Caco-2 (cell line): Measurements from ENCODE around the gene NBEAL2. TPM values are rescaled to one million over a fixed set of nuclear protein-coding genes. Genes with fewer than 3 reads are reported as not detected.

Experiments used
- BruUV-seq: library from RNA; stranded (reverse); fragments of 400-500 nt; replicated peaks from 2 replicates; lab custom pipeline; 2021; lab: Mats Ljungman, UMichigan
- CTCF ChIA-PET: fragments of 300-600 bp; sonication (Branson Sonifier 250); formaldehyde crosslinking; loops from one replicate; lab custom pipeline; 2022; ENCODE audit warnings: antibody characterized with exemption; lab: Charles Lee
- POLR2A ChIA-PET: fragments of 300-600 bp; sonication (Branson Sonifier 250); formaldehyde crosslinking; loops from one replicate; lab custom pipeline; 2022; ENCODE audit warnings: antibody characterized with exemption; lab: Charles Lee
- DNase-seq, 2 experiments: peaks; one replicate each; pipeline versions ENCODE4 v3.0.0 to v3.0.0-alpha.2; 2020 to 2022
- H3K27me3 ChIP-seq: replicated peaks from 2 replicates; pipeline ENCODE4 v1.6.0; 2011; ENCODE audit warnings: low read length; ENCODE audit not compliant: control insufficient read depth, insufficient read depth
- H3K36me3 ChIP-seq: 2 replicates; pipeline ENCODE4 v1.5.1; 2011; ENCODE audit warnings: low read length; ENCODE audit not compliant: control insufficient read depth, insufficient read depth
- H3K4me1 ChIP-seq: fragments of 250-450 bp; sonication (Bioruptor Pico); 2 replicates; pipeline ENCODE4 v1.5.1; 2020; ENCODE audit warnings: mild to moderate bottlenecking
- H3K4me3 ChIP-seq: 2 replicates; pipeline ENCODE4 v1.5.1; 2011; ENCODE audit warnings: low read depth, mild to moderate bottlenecking, control low read depth, low read length
- H3K9me3 ChIP-seq: fragments of 250-450 bp; sonication (Bioruptor Pico); 2 replicates; pipeline ENCODE4 v1.5.1; 2020; ENCODE audit warnings: mild to moderate bottlenecking, moderate library complexity
- H3K27ac Mint-ChIP-seq: one replicate; pipeline ENCODE4 v1.8.0; 2022; ENCODE audit warnings: mixed read lengths; ENCODE audit not compliant: unreplicated experiment
- H3K27me3 Mint-ChIP-seq: one replicate; pipeline ENCODE4 v1.8.0; 2022; ENCODE audit warnings: mixed read lengths; ENCODE audit not compliant: insufficient read depth, unreplicated experiment
- H3K36me3 Mint-ChIP-seq: one replicate; pipeline ENCODE4 v1.8.0; 2022; ENCODE audit warnings: mild to moderate bottlenecking, mixed read lengths; ENCODE audit not compliant: insufficient read depth, unreplicated experiment
- H3K4me1 Mint-ChIP-seq: one replicate; pipeline ENCODE4 v1.8.0; 2022; ENCODE audit warnings: low read depth, mixed read lengths; ENCODE audit not compliant: unreplicated experiment
- H3K4me3 Mint-ChIP-seq: one replicate; pipeline ENCODE4 v1.8.0; 2022; ENCODE audit warnings: mild to moderate bottlenecking, moderate library complexity, mixed read lengths; ENCODE audit not compliant: unreplicated experiment
- H3K9me3 Mint-ChIP-seq: one replicate; pipeline ENCODE4 v1.8.0; 2022; ENCODE audit warnings: mixed read lengths; ENCODE audit not compliant: unreplicated experiment
- CTCF ChIP-seq, 2 experiments: fragments of 200-600 bp in 1 of 2; IDR thresholded peaks; 1 replicate in 1 of 2; 2 replicates in 1 of 2; pipeline versions ENCODE4 v1.5.1 to v1.8.0; 2011 to 2022; ENCODE audit warnings: antibody characterized with exemption in 1 of 2, control low read depth in 1 of 2, inconsistent platforms in 1 of 2, low read depth in 1 of 2, low read length in 1 of 2, mild to moderate bottlenecking in 1 of 2, moderate library complexity in 1 of 2; ENCODE audit not compliant: insufficient read depth in 1 of 2, severe bottlenecking in 1 of 2, unreplicated experiment in 1 of 2
- intact Hi-C: fragments of 100-400 bp; cut with micrococcal nuclease; formaldehyde crosslinking; loops from one replicate; pipeline ENCODE4 v1.10.0; 2022; ENCODE audit not compliant: unreplicated experiment
- total RNA-seq: library from RNA; stranded (reverse); gene quantifications from 2 replicates; pipeline ENCODE4 v1.2.3, GENCODE V29; 2022

NBEAL2 gene
- total RNA-seq, 1 experiment from 2014 or later = 62.4 TPM

- H3K9me3 ChIP-seq = no peaks in the 10 kb centered on the region
- ChIA-PET CTCF (interaction anchor here (0.7 kb wide), 1 partner anchor 49 kb away, joined by 3 read pairs; no protein-coding TSS in a partner anchor), POLR2A (no interaction called here)
- Mint-ChIP-seq H3K9me3 (no peaks in the 10 kb centered on the region), H3K4me1 (peaks cover 28% of the 10 kb centered on the region), H3K36me3 (peaks cover 63% of the 10 kb centered on the region), H3K27ac (no peak overlapping the region), H3K4me3 (no peak overlapping the region), H3K27me3 (no peaks in the 10 kb centered on the region)
- no peak for TF ChIP-seq CTCF (IDR thresholded peaks at IDR 0.05; ENCODE audit: insufficient read depth in 1 of 2, low read depth in 1 of 2, low read length in 1 of 2, severe bottlenecking in 1 of 2, unreplicated experiment in 1 of 2)
- H3K4me3 ChIP-seq = no peak overlapping the region
- no peak for DNase-seq
- TSS peak; percentile 6 for BruUV-seq
- intact Hi-C loops = no loop called here
- peaks cover 1% of the 10 kb centered on the region for H3K36me3 ChIP-seq
- no peaks in the 10 kb centered on the region for H3K27me3 ChIP-seq
- H3K4me1 ChIP-seq = peaks cover 51% of the 10 kb centered on the region
Measured at GRCh38 chr3:46972396-46972795, 7.1 kb upstream of the NBEAL2 start.

- Mint-ChIP-seq H3K4me1 (peaks cover 29% of the 10 kb centered on the region), H3K27me3 (no peaks in the 10 kb centered on the region), H3K9me3 (no peaks in the 10 kb centered on the region), H3K4me3 (peak overlapping the region; percentile 91), H3K27ac (peak overlapping the region; percentile 77), H3K36me3 (peaks cover 60% of the 10 kb centered on the region)
- no peak for DNase-seq
- Histone ChIP-seq H3K4me3 (no peak overlapping the region), H3K27me3 (no peaks in the 10 kb centered on the region), H3K4me1 (peaks cover 49% of the 10 kb centered on the region), H3K36me3 (peaks cover 1% of the 10 kb centered on the region), H3K9me3 (no peaks in the 10 kb centered on the region)
- TSS peak; percentile 10 for BruUV-seq
- POLR2A ChIA-PET = no interaction called here
- TF ChIP-seq CTCF (IDR thresholded peaks at IDR 0.05; ENCODE audit: insufficient read depth in 1 of 2, low read depth in 1 of 2, low read length in 1 of 2, severe bottlenecking in 1 of 2, unreplicated experiment in 1 of 2) = no peak
- CTCF ChIA-PET = interaction anchor here (0.7 to 0.9 kb wide), 2 partner anchors 50 to 368 kb away, joined by 3 to 4 read pairs; no protein-coding TSS in a partner anchor
- intact Hi-C loops = no loop called here
Measured at GRCh38 chr3:46974421-46975171, 4.9 kb upstream of the NBEAL2 start.

GRCh38 chr3:46976326-46977190 is 2.9 kb upstream of the NBEAL2 start, which contains the start of gene CCDC12:
Gene CCDC12 (minus strand): TSS chr3:46976745. CDS start chr3:46976732, 13 bp downstream.
- Mint-ChIP-seq H3K9me3 (no peaks in the 10 kb centered on the region), H3K4me3 (peak within 1 kb of the TSS; percentile 91), H3K27ac (peak within 1 kb of the TSS; percentile 98), H3K4me1 (peaks cover 20% of the 10 kb centered on the region), H3K27me3 (no peaks in the 10 kb centered on the region), H3K36me3 (peaks cover 45% of the 10 kb centered on the region)
- H3K9me3 ChIP-seq = no peaks in the 10 kb centered on the region
- BruUV-seq = no TSS peak
- H3K4me1 ChIP-seq = peaks cover 47% of the 10 kb centered on the region
- H3K36me3 ChIP-seq = no peaks in the 10 kb centered on the region; the same call in 1 of the 2 replicates
- TF ChIP-seq CTCF (IDR thresholded peaks at IDR 0.05; ENCODE audit: insufficient read depth in 1 of 2, low read depth in 1 of 2, low read length in 1 of 2, severe bottlenecking in 1 of 2, unreplicated experiment in 1 of 2) = no peak
- peak within 1 kb of the TSS; percentile 98 for H3K4me3 ChIP-seq
- intact Hi-C loops = loop anchor here (1.0 kb wide), 1 partner anchor 41 kb away; no protein-coding TSS in a partner anchor
- H3K27me3 ChIP-seq = no peaks in the 10 kb centered on the region
- DNase-seq = peak; percentile 94 to 98
- ChIA-PET CTCF (interaction anchor here (0.6 to 1.4 kb wide), 11 partner anchors 10 to 290 kb away, joined by 3 to 8 read pairs (median 5); partner anchors contain the start of gene ALS2CL), POLR2A (interaction anchor here (0.5 to 1.4 kb wide), 32 partner anchors 8 to 1912 kb away, joined by 3 to 29 read pairs (median 4); partner anchors contain the start of gene PTPN23)
